Measurements from ENCODE around the gene MTRR. TPM values are rescaled to one million over a fixed set of nuclear protein-coding genes. Genes with fewer than 3 reads are reported as not detected.

The MTRR gene
- total and polyA plus RNA-seq, 9 of the 15 experiments (the other 6 are each of a cell fraction or from before 2014, with no cell fraction given), result 39.3 to 84.6 (median 66.2) TPM

- 0 out of 2 replicates have a peak, but pooled peaks have one; percentile 23 for TF ChIP-seq CC2D1A (IDR thresholded peaks at IDR 0.05)
Observed at GRCh38 chr5:7927466-7928375, 58.8 kb downstream of the MTRR start (continued).

- POLR2A ChIA-PET, result no interaction called here
- Histone ChIP-seq H3K4me2 (ENCODE audit: insufficient read depth, low read length) (no peak overlapping the region), H3K27ac (ENCODE audit: extremely low read depth, low read depth, low read length) (no peak overlapping the region), H3K79me2 (ENCODE audit: control insufficient read depth, insufficient read depth, low read length) (no peaks in the 10 kb centered on the region), H4K20me1 (replicated peaks; ENCODE audit: control insufficient read depth, insufficient read depth, low read length) (no peaks in the 10 kb centered on the region), H3K9me1 (ENCODE audit: control insufficient read depth, insufficient read depth, low read length) (no peaks in the 10 kb centered on the region), H3K4me3 (no peak overlapping the region), H3K27me3 (ENCODE audit: control insufficient read depth in 2 of 2, insufficient read depth in 2 of 2, low read length in 2 of 2) (peaks cover 0 to 4% of the 10 kb centered on the region in 2 experiments; a peak in 2 of 5 replicates), H3K9ac (ENCODE audit: insufficient read depth in 1 of 2, low read depth in 2 of 2, low read length in 2 of 2) (no peak overlapping the region), H3K4me1 (replicated peaks in 1 of 2; ENCODE audit: control insufficient read depth in 2 of 2, insufficient read depth in 2 of 2, low read length in 2 of 2) (no peaks in the 10 kb centered on the region), H2AFZ (ENCODE audit: low read depth, low read length) (no peak overlapping the region), H3K9me3 (replicated peaks; ENCODE audit: control insufficient read depth, insufficient read depth, low read depth, low read length) (no peaks in the 10 kb centered on the region), H3K36me3 (ENCODE audit: control insufficient read depth, insufficient read depth, low read length) (no peaks in the 10 kb centered on the region)
- DNase-seq (ENCODE audit: extremely low read depth in 1 of 4, low spot score in 3 of 4) (no peak), ATAC-seq (no peak), FAIRE-seq (no peak)
- intact Hi-C loops (cut with micrococcal nuclease), result no loop called here
- no peak for TF ChIP-seq MCM3 (IDR thresholded peaks at IDR 0.05)
- TF ChIP-seq ZNF592 (IDR thresholded peaks at IDR 0.05), result no peak
- no peak for TF ChIP-seq ZNF165 (CRISPR knock-in tag; IDR thresholded peaks at IDR 0.05; ENCODE audit: borderline replicate concordance)
- TF ChIP-seq, protein P1, sequence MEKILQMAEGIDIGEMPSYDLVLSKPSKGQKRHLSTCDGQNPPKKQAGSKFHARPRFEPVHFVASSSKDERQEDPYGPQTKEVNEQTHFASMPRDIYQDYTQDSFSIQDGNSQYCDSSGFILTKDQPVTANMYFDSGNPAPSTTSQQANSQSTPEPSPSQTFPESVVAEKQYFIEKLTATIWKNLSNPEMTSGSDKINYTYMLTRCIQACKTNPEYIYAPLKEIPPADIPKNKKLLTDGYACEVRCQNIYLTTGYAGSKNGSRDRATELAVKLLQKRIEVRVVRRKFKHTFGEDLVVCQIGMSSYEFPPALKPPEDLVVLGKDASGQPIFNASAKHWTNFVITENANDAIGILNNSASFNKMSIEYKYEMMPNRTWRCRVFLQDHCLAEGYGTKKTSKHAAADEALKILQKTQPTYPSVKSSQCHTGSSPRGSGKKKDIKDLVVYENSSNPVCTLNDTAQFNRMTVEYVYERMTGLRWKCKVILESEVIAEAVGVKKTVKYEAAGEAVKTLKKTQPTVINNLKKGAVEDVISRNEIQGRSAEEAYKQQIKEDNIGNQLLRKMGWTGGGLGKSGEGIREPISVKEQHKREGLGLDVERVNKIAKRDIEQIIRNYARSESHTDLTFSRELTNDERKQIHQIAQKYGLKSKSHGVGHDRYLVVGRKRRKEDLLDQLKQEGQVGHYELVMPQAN (IDR thresholded peaks at IDR 0.05; ENCODE audit: borderline replicate concordance), result no peak
- TF ChIP-seq NFIX (CRISPR knock-in tag; IDR thresholded peaks at IDR 0.05; ENCODE audit: low read depth), result no peak
- TF ChIP-seq ZBTB8A (IDR thresholded peaks at IDR 0.05; ENCODE audit: partially characterized antibody), result no peak
- TF ChIP-seq ATF7 (IDR thresholded peaks at IDR 0.05), result no peak
- no peak for TF ChIP-seq ELK3 (CRISPR knock-in tag; IDR thresholded peaks at IDR 0.05)
- CTCF ChIA-PET (ENCODE audit: low intra/inter-chr PET ratio), result interaction anchor here (0.6 kb wide), 1 partner anchor 1541 kb away, joined by 5 read pairs; no protein-coding TSS in a partner anchor
- BruUV-seq (replicated peaks), result no TSS peak
- WGBS (ENCODE audit: insufficient coverage, low coverage, missing lambda C conversion rate), result 1% methylated on average over 5 of the region's 5 CpGs
- in situ Hi-C loops (cut with MboI), result no loop called here
Observed at GRCh38 chr5:7930011-7930410, 61.1 kb downstream of the MTRR start.

Data from K562 (cell line).